ENCODE data around the gene DACT2.
"Not testable (repeated sequence)": the region's sequence is repeated elsewhere in the genome, so short reads cannot be mapped to it uniquely, and the experiment has no call there.

DACT2 gene

DNA sequence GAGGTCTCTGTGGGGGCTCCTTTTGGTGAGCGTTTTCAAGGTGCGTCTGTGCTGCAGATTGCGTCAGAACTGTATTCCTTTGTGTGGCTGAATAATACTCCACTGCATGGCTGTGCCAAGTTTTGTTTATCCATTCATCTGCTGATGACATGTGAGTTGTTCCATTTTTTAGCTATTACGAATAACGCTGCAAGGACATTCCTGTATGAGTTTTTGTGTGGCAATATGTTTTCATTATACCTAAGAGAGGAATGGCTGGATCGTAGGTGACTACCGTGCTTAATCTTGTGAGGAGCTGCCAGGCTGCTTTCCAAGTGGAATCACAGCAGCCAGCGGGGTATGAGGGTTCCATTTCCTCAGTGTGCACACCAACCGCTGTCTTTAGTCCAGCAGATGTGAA, 1.1 kb upstream of the DACT2 start:
- no peak for DNase-seq

DNA sequence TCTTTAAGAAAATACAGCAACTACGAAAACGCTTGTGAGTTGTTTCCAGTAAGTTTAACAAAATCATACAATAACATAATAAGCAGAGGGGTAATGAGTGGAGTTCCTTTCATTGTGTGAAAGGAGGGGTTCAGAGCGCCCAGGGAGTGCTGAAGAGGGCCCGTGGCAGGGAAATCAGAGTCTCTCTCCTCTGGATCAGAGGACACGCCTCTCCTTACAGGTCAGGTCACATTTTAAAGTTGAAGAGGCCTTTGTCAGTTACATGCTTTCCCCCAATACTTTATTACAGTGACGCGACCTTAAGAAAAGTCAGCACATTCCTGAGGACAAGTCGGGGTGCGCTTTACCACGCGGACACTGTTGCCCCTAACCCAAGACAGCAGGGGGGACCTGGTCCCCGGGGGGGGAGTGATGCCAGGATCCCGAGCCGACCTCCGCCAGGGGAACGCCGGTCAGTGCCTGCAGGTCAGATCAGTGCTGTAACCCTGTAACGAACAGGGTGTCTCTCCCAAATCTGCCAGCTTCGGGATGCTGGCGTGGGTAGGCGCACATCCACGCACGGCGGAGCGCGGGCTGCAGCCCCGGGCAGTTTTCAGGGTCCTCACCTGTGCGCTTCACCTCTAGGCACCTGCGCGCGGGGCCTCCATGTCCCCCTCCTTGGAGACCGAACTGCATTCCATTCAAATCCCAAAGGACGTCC, 848 bp downstream of the DACT2 start:
- no peak for DNase-seq

DNA sequence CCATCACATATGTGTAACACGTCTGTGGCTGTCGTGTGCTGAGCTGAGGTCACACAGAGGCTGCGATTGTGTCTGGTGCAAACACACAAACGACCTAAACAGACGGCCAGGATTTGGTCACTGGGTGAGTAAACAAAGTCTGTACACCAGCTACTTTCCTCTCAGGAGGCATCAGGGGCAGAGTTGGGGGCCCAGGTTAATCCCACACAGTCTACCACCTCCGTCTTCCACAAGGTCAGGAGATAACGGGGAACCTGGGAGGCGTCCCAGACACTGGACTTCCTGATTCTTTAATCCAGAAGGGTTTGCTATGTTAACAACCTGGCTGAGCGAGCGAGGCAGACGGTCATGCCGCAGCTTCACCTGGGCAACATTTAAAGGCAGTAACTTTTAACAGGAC, 1.5 kb downstream of the DACT2 start:
- DNase-seq: no peak

DNA sequence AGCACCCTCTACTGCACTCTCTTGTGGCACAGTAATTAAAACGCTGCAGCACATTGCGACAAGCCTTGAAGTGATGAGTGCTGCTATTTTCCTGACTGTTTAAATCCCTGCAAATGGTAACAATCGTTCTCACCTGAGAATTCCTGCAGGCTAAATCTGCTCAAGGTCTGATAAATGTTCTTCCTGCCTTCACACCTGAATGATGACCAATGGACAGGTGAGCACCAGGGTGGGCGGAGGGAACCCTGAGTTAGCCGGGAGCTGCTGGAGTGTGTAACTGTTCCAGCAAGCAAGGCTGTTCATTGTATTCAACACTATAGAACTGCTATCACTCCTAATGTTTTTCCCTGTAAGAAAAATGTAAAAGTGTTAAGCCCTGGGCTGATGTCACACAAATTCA, 4.0 kb downstream of the DACT2 start:
- DNase-seq: no peak

DNA sequence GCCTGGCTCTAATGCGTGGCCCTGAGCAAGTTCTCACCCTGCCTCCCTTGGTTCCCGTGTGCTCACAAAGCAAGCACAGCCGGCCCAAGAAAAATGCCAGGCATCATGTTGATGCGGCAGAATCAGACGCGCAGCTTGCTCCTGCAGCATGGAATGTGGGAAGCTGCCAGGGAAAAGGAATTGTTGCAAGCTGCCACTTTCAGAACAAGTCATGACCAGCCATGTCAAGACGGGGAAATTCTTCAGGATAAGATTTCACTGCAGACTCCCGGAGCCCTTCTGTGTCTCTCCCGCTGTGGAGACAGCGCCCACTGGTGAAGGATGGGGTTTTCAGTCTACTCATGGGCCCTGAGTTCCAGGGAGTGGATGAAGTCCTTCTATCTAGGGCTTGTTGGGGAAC, 4.6 kb downstream of the DACT2 start:
- DNase-seq: no peak

- no peak for DNase-seq
Observed at GRCh38 chr6:168314021-168314420, 5.6 kb downstream of the DACT2 start.

DNA sequence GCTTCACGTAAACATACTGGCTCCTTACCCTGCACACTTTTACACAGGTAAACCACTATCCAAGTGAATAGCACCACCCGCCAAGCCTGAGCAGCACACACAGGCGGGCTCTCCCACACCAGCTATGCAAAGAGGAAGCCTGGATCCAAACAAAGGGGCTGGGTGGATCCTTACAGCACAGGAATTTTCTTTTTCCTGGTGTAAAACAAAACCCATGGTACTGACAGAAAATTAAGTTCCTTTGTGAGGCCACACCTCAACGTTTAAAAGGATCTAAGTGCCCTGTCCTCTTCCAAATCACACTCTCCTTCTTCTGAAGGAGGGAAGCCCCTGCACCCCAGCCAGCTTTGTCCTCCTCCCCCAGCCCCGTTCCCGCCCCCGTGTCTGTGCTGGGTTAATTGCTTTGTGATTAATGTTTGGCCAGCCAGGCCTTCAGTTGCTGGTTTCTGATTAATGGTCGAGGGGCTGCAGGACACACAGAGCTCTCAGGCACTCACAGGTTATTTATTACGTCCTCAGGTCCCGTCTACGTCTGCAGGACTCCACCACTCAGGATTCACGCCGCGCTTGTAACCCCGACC, 6.1 kb downstream of the DACT2 start:
- DNase-seq: no peak

- DNase-seq: not testable (repeated sequence)
Observed at GRCh38 chr6:168312125-168312507, 7.5 kb downstream of the DACT2 start.

- no peak for DNase-seq
Observed at GRCh38 chr6:168311410-168312124, 8.0 kb downstream of the DACT2 start.

DNA sequence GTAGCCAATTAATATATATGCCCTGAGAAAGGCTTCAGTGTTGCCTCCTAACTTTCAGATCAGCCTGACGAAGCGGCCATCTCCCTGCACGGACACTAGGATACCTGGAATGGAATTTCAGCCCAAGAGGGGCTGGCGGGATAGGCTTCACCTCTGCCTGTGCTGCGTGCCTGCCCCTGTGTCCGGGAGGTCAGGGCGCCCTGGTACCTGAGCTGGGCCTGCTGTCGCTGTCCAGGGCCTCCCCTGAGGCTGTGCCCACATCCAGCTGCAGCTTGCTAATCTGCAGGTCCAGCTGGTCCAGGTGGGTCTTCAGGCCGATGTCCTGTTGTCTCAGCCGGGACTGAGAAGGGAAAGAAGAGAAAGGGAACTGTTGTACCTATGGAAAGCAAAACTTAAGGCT, 8.6 kb downstream of the DACT2 start:
- DNase-seq: no peak

- DNase-seq: no peak
Observed at GRCh38 chr6:168310403-168310802, 9.2 kb downstream of the DACT2 start.

DNA sequence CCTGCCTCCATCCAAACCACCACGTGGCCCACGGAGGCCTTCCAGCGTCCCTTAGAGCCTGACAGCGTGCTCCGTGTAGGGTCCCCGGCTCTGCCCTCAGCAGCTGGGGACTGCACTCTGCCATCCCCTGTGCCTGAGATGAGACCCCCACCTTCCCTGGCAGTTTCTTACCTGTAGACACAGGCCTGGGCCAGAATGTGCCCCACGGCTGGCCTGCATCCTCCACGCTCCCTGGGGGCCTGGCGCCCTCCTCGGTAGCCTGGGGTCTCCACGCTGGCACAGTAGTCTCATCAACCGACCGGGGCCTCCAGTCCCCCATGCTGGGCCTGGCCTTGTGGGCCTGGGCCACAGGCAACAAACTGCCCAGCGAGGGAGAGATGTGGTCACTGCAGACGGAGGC, 9.6 kb downstream of the DACT2 start:
- no peak for DNase-seq

DNA sequence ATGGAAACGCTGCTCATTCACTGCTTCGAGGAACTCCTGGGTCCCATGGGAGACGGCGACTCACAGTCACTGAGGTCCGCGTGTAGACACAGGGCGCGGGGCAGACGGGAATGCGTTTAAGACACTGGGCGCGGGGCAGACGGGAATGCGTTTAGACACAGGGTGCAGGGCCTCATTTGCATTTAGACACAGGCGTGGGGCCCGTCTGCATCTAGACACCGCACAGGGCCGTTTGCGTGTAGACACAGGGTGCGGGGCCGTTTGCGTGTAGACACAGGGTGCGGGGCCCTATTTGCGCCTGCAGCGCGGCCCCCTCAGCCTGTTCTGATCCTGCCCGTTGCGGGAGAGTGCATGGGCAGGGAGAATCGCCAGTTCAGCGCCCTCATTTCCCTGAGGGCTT, 10.4 kb downstream of the DACT2 start:
- DNase-seq: no peak

GRCh38 chr6:168308390-168309144, 11.0 kb downstream of the DACT2 start:
- DNase-seq: no peak

DNA sequence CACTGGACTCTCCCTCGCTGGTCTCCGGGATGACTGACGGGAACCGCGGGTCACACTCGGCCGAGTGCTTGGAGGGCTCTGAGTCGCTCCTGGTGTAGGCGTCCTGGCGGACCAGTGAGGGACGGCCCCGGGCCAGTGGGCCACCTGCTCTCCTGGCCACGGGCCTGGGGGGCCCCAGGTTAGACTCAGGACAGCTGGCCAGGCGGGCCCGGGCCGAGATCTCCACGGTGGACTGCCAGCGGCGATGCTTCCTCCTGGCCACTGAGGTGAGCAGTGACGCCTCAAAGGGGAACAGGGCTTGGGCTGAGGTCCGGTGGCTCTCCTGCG, 11.9 kb downstream of the DACT2 start:
- DNase-seq: no peak

DNA sequence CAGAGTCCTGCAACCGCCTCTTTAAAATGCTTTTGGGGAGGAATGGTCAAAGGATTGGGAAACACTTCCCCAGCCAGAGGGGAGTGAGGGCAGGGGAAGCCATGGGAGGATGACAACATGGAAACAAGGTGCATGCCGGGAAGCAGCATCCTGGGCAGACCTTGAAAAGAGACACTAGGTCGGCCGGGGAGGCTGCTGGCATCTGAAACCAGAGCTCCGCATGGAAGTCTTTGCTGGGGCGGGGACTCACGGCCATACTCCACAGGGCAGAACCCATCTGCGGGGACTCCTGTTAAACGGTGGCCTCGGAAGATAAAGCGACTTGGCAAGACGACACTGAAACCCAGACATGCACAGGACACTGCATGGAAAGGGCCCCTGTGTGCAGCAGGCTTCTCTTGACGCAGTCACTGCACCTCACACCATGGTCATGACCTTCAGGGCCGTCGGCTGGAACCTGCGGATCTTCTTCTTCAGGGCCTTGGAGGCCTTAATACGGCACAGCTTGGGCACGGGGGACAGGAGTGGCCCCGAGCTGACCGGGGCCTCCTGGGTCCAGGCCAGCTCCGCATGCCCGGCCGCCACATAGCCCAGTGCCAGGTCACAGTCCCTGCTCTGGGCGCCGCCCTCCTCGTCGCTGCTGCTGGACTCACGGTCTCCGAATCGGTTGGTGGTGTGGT, 12.4 kb downstream of the DACT2 start:
- DNase-seq: no peak

DNA sequence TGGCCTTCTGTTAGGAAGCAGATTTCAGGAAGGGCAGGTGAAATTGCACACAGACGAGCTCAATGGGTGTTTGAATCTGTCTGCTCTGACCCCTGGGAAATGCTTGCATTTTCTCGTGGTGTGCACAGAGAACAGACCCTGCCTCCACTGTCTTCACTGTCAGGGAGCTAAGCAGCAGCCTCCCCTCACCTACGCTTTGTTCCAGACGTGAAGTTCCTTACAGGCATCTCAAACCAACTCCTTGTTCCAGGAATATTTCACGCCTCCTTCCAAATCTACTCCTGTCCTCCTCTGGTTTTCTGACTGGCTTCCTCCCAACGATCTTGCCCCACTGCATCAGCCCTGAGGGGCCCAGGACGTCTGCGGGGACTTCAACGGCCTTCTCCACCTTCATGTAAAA, 13.7 kb downstream of the DACT2 start:
- no peak for DNase-seq

DNA sequence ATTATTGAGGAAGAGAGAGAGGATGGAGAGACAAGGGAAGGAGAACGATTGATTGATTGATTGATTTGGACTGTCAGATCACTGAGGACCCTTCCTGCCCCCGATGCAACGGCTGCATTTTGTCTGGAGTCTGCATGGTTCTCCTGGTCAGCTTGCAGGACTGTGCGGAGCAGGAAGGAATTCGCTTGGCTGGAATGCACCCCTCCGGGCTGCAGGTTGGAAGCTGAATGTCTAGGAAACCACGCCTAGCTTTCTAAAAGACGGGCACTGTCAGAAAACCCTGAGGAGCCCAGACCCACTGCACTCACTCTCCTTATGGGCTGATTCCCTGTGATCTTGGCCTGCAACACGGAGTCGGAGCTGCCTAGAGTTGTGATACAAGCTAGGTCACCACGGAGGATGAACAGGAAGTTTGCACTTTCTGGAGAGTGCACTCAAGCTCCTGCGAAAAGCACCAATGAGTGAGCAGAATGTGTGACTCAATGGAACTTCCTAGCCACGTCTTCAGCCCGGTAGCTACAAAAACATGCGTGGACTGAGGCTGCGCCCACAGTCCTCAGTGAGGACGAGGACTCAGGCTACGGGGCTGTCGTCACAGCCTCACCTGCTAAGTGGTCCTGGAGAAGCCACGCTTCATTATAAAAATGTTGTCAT, 14.4 kb downstream of the DACT2 start:
- DNase-seq: no peak

GRCh38 chr6:168304752-168305015, 14.9 kb downstream of the DACT2 start:
- DNase-seq: no peak

- DNase-seq: no peak
Observed at GRCh38 chr6:168303982-168304751, 15.4 kb downstream of the DACT2 start.

DNA sequence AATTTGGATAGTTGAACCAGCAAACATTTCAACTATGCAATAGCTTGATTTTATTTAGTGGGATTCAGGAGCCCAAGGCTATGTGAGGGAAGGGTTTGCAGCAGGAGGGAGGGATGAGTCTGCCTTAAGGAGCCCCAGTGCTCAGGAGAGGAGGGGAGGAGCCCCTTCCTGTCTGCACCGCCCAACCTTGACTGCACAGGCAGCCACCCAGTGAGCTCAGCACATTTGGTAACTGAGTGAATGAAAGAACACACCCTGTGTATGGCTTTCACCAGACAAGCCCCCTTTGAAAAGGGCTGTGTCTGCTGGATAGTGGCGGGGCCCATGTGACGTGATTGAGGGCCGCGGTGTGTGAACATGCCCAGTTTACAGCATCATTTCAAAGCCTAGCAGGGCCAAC, 17.0 kb downstream of the DACT2 start:
- no peak for DNase-seq

Measured in NCI-H146 (cell line).